ENCODE measurements around the gene LSMEM2. TPM values are rescaled to one million over a fixed set of nuclear protein-coding genes. Genes with fewer than 3 reads are reported as not detected.
"Not testable (repeated sequence)": the region's sequence is repeated elsewhere in the genome, so short reads cannot be mapped to it uniquely, and the experiment has no call there.

LSMEM2 gene
- total RNA-seq, 1 donor from 2014 or later = not detected

GRCh38 chr3:50302095-50303012, 23.5 kb downstream of the LSMEM2 start:
- H3K4me3 ChIP-seq = peak overlapping the region; percentile 65

GRCh38 chr3:50303013-50303815, 24.3 kb downstream of the LSMEM2 start, which contains the start of gene HYAL1:
TSS of gene HYAL1 (minus strand) at chr3:50303574. CDS start at chr3:50302956, 618 bp downstream.
- peak; percentile 63 for ATAC-seq
- peaks cover 29% of the 10 kb centered on the region for H3K4me1 ChIP-seq
- H3K36me3 ChIP-seq = no peaks in the 10 kb centered on the region
- peak; percentile 92 for DNase-seq
- no peaks in the 10 kb centered on the region for H3K9me3 ChIP-seq
- H3K27ac ChIP-seq = peak within 1 kb of the TSS; percentile 79
- no peaks in the 10 kb centered on the region for H3K27me3 ChIP-seq
- TF ChIP-seq CTCF (IDR thresholded peaks at IDR 0.05) = peak; percentile 32
- intact Hi-C loops (cut with DNase I) = no loop called here
- H3K4me3 ChIP-seq = peak within 1 kb of the TSS; percentile 65

More at GRCh38 chr3:50302095-50303012, 23.5 kb downstream of the LSMEM2 start:
- H3K27ac ChIP-seq = peak overlapping the region; percentile 79
- ATAC-seq (no peak), DNase-seq (no peak)
- no peaks in the 10 kb centered on the region for H3K9me3 ChIP-seq
- peaks cover 33% of the 10 kb centered on the region for H3K4me1 ChIP-seq
- no peaks in the 10 kb centered on the region for H3K36me3 ChIP-seq
- intact Hi-C loops (cut with DNase I) = no loop called here
- TF ChIP-seq CTCF (IDR thresholded peaks at IDR 0.05) = no peak
- H3K27me3 ChIP-seq = no peaks in the 10 kb centered on the region

GRCh38 chr3:50304601-50305000, 25.7 kb downstream of the LSMEM2 start:
- no peak for DNase-seq
- intact Hi-C loops (cut with DNase I) = no loop called here

GRCh38 chr3:50312041-50312440, 33.2 kb downstream of the LSMEM2 start:
- ATAC-seq; intact Hi-C loops (cut with DNase I); H3K27ac ChIP-seq; H3K9me3 ChIP-seq; DNase-seq; H3K27me3 ChIP-seq: not testable (repeated sequence)
- H3K4me3 ChIP-seq = peak overlapping the region; percentile 19
- peaks cover 10% of the 10 kb centered on the region for H3K36me3 ChIP-seq
- peaks cover 15% of the 10 kb centered on the region for H3K4me1 ChIP-seq

More at GRCh38 chr3:50304601-50305000, 25.7 kb downstream of the LSMEM2 start:
- Histone ChIP-seq H3K9me3 (no peaks in the 10 kb centered on the region), H3K4me1 (peaks cover 23% of the 10 kb centered on the region), H3K4me3 (no peak overlapping the region), H3K27ac (no peak overlapping the region), H3K36me3 (no peaks in the 10 kb centered on the region), H3K27me3 (no peaks in the 10 kb centered on the region)
- no peak for ATAC-seq
- TF ChIP-seq CTCF (IDR thresholded peaks at IDR 0.05) = no peak

- peak overlapping the region; percentile 65 for H3K27ac ChIP-seq
- no peaks in the 10 kb centered on the region for H3K27me3 ChIP-seq
- H3K4me1 ChIP-seq = peaks cover 36% of the 10 kb centered on the region
- peaks cover 29% of the 10 kb centered on the region for H3K36me3 ChIP-seq
- ATAC-seq (peak; percentile 19), DNase-seq (peak; percentile 71)
- H3K9me3 ChIP-seq = no peaks in the 10 kb centered on the region
- intact Hi-C loops (cut with DNase I) = no loop called here
- TF ChIP-seq CTCF (IDR thresholded peaks at IDR 0.05) = no peak
- no peak overlapping the region for H3K4me3 ChIP-seq
These were observed 35.5 kb downstream of the LSMEM2 start for GRCh38 chr3:50314342-50314741.
